Left colon (tissue), 2 donors: ENCODE results near the gene CDC42BPB. TPM values are rescaled to one million over a fixed set of nuclear protein-coding genes. Genes with fewer than 3 reads are reported as not detected.

Experiments used
- ATAC-seq: fragments of 200-7000 bp; cut with Tn5 transposase; one replicate; pipeline ENCODE4 v1.9.1; 2020; ENCODE audit warnings: mild to moderate bottlenecking, moderate library complexity
- DNase-seq, 2 donors: peaks; one replicate each; pipeline ENCODE4 v3.0.0-alpha.2; 2020
- intact Hi-C, 2 donors: fragments of 100-400 bp; cut with DNase I in 1 of 2; cut with micrococcal nuclease in 1 of 2; formaldehyde crosslinking; loops; one replicate each; pipeline versions ENCODE4 v1.11.2 to v1.14.0; 2022; cut with DNase I, micrococcal nuclease
- total RNA-seq, 2 donors: library from RNA; stranded (reverse); fragmentation: NEBNext Ultra II Directional; extraction: Animal tissue kit (Norgen Biotek cat#: 25700); gene quantifications; one replicate each; pipeline ENCODE4 v1.2.1, GENCODE V29; 2021
- donor health status: DM: no; HTN: no; CAD: no.
- donor health status: DM: yes; HTN: yes; CAD: no.

The CDC42BPB gene
- total RNA-seq, 2 donors from 2014 or later = 75.5 to 85.2 TPM

DNA sequence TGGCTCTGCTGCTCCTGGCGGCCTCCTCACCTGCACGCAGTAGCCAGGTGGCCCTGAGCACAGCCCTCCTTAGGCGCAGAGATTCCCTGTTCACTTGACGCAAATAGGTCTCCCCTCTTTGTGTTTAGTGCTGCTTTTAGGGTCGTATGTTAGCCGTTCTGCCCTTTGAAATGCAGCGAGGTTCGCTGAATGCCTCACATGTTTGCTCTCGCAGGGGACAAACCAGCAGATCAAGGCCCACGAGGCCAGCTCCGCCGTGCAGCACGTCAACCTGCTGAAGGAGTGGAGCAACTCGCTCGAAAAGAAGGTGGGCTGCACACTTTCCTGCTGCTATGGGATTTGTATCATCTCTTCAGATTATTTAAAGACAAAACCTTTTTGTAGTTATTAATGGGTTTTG lies 166.2 kb downstream of the CDC42BPB start:
- ATAC-seq = no peak
- intact Hi-C loops = no loop called here
- no peak for DNase-seq

DNA sequence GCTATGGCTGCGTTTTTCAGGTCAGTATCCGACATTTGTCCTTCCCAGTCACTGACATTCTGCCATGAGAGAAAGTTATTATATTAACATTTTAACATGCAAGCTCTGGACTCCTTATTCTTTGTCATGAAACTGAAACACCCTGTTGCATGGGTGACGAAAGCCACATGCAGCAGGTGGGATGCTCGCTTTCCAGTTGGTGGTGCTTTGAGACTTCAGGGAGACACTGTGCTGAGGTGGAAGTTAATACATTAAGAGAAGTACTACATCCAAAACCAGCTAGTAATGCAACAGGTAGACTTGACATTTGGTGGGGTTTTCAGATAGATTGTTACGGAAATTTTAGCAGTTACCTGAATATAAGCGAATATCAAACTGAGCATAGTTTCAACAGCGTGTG lies 167.7 kb downstream of the CDC42BPB start:
- intact Hi-C loops = no loop called here
- ATAC-seq (no peak), DNase-seq (no peak)

DNA sequence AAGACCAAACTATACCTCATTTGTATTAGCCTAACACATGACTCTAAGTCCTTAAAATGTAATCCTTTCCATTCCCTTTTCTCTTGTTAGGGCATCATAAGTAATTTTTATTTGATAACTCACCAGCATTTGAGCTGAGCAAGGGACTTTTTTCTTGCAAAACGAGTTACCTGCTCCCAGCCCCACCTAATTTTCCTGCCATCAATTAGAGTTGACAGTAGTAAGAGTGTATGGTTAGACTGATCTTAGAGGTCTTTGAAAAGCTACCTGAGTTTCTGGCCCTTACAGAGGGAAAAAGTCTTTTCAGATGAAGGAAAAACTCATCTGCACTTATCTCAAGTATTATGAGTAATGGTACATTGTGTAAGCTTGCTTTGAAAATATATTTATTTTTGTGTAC lies 168.6 kb downstream of the CDC42BPB start:
- DNase-seq (no peak), ATAC-seq (no peak)
- intact Hi-C loops = no loop called here

DNA sequence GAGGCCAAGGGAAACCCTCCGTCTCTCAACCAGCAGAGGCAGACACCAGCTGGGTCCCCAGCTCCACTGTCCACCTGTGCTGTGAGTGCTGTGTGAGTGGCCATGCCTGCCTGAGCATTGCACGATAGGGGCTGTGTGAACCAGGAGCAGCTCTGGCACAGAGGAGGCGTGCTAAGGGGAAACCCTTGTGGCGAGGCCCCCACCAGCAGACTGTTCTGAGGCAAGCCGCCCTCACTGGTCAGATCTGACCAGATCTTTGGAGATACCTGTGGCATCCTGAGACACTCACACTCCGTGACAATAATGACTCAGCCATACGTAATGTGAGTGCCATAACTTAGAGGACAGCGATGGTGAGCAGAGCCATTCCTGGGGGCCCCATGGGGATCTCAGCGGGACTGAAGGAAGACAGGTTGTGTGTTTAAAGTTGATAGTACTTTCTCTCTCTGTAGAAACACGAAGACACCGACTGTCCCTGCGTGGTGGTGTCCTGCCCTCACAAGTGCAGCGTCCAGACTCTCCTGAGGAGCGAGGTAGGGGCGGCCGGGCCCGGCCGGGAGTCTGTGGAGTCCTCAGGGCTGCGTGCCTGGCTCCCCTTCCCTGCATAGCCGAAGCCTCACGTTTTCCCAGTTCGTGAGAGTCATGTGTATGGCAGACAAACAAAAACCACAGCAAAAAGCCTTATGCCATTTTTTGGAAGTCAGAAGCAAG lies 171.5 kb downstream of the CDC42BPB start:
- no peak for ATAC-seq
- intact Hi-C loops = no loop called here
- DNase-seq = no peak

DNA sequence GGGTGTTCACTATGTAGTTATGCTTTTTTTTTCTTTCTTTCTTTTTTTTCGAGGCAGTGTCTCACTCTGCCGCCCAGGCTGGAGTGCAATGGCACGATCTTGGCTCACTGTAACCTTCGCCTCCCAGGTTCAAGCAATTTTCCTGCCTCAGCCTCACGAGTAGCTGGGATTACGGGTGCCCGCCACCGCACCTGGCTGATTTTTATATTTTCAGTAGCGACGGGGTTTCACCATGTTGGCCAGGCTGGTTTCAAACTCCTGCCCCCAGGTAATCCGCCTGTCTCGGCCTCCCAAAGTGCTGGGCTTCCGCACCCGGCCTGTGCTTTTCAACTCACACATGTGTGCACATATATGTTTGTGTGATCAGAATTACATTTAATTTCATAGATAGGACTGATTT lies 173.8 kb downstream of the CDC42BPB start:
- intact Hi-C loops = no loop called here

DNA sequence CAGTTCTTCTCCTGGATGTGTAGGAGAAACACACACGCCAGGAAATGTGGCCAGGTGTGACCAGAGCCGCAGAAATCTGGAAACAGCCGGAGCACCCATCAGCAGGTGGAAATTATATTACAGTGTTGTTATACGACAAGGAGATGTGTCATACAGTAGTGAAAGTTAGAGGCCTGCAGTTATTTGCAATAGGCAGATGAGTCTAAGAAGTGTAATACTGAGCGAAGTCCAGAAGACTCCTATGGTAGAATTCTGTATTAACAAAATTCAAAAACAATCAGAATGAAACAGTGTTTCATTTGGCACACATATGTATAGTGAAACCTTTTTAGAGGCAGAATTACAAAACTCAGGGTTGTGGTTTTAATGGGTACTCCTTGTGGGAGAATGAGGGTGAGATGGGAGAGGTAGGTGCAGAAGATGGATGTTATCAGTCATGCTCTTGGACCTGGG lies 174.2 kb downstream of the CDC42BPB start:
- intact Hi-C loops = no loop called here
- ATAC-seq (peak; percentile 62), DNase-seq (no peak)

More for the DNA sequence above, 173.8 kb downstream of the CDC42BPB start:
- ATAC-seq (no peak), DNase-seq (no peak)

Other genes with a start within 250 kb of the CDC42BPB start
- 100 to 1,000 TPM; 186 to 331 TPM for gene AMN, start 134.9 kb downstream of the CDC42BPB start, total RNA-seq
- gene LBHD2, start 26.7 kb upstream of the CDC42BPB start, total RNA-seq = not detected
- 10 to 100 TPM; 13.5 to 27.4 TPM for gene EXOC3L4, start 37.2 kb upstream of the CDC42BPB start, total RNA-seq
- gene TNFAIP2, start 65.9 kb upstream of the CDC42BPB start, total RNA-seq = 10 to 100 TPM; 14.9 to 40.8 TPM